ENCODE data around the gene AMZ1. TPM values are rescaled to one million over a fixed set of nuclear protein-coding genes. Genes with fewer than 3 reads are reported as not detected.

Gene AMZ1
- total RNA-seq, 2 experiments from 2014 or later: 0.11 to 0.14 TPM

DNA sequence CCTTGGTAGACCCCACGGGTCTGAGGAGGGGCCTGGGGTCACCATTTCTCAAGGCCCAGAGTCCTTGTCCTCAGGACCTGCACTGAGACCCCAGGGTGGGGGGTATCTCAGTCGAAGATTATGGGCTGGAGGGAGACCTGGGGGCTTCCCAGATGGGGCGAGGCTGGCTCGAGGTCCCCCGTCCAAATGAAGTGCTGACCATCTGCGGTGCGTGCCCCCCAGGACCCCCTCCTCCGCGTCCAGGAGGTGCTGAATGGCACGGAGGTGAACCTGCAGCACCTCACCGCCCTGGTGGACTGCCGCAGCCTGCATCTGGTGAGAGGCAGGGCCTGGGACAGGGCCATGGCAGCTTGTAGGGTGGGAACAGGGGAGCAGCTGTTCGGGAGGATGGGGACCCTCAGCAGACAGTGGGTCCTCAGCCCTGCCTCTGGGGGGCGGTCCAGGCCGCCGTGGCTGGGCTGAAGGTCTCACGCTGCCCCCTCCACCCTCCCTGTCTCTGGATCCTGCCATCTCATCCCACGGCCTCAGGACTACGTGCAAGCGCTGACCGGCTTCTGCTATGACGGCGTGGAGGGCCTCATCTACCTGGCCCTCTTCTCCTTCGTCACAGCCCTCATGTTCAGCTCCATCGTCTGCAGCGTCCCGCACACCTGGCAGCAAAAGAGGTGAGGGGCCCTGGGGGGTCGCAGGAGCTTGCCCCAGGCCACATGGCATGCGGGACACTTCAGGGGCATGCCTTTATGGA is 32.0 kb upstream of the AMZ1 start:
- peaks cover 3% of the 10 kb centered on the region for H3K36me3 Mint-ChIP-seq (ENCODE audit: low read depth)
- H3K27me3 Mint-ChIP-seq: no peaks in the 10 kb centered on the region
- H3K4me1 Mint-ChIP-seq (ENCODE audit: low read depth): no peaks in the 10 kb centered on the region
- H3K9me3 Mint-ChIP-seq: no peaks in the 10 kb centered on the region
- DNase-seq (no peak), ATAC-seq (no peak)
- intact Hi-C loops (cut with micrococcal nuclease): no loop called here
- H3K4me3 Mint-ChIP-seq: no peak overlapping the region
- no peak overlapping the region for H3K27ac Mint-ChIP-seq
- CTCF ChIA-PET: interaction anchor here (2.2 kb wide), 1 partner anchor 15 kb away, joined by 10 read pairs; no protein-coding TSS in a partner anchor
- POLR2A ChIA-PET: interaction anchor here (1.2 kb wide), 1 partner anchor 12 kb away, joined by 3 read pairs; no protein-coding TSS in a partner anchor
- TF ChIP-seq, protein P1, sequence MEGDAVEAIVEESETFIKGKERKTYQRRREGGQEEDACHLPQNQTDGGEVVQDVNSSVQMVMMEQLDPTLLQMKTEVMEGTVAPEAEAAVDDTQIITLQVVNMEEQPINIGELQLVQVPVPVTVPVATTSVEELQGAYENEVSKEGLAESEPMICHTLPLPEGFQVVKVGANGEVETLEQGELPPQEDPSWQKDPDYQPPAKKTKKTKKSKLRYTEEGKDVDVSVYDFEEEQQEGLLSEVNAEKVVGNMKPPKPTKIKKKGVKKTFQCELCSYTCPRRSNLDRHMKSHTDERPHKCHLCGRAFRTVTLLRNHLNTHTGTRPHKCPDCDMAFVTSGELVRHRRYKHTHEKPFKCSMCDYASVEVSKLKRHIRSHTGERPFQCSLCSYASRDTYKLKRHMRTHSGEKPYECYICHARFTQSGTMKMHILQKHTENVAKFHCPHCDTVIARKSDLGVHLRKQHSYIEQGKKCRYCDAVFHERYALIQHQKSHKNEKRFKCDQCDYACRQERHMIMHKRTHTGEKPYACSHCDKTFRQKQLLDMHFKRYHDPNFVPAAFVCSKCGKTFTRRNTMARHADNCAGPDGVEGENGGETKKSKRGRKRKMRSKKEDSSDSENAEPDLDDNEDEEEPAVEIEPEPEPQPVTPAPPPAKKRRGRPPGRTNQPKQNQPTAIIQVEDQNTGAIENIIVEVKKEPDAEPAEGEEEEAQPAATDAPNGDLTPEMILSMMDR (IDR thresholded peaks at IDR 0.05): no peak

DNA sequence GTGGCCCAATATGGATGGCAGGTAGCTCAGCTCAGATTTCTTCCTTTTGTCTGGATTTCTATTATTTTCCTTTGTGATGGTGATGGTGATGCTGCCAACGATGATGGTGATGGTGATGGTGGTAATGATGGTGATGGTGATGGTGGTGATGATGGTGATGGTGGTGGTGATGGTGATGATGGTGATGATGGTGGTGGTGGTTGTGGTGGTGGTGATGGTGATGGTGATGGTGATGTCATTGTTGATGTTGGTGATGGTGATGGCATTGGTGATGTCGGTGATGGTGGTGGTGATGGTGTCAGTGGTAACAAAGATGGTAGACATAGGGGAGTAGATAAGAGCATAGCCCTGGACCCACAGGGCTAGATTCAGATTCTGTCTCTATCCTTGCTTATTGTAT is 30.8 kb upstream of the AMZ1 start:
- no peaks in the 10 kb centered on the region for H3K4me1 Mint-ChIP-seq (ENCODE audit: low read depth)
- TF ChIP-seq, protein P1 (IDR thresholded peaks at IDR 0.05): no peak
- no peak for DNase-seq
- CTCF ChIA-PET: interaction anchor here (1.5 to 2.2 kb wide), 2 partner anchors 14 to 55 kb away, joined by 3 to 10 read pairs; no protein-coding TSS in a partner anchor
- no peak overlapping the region for H3K27ac Mint-ChIP-seq
- no peaks in the 10 kb centered on the region for H3K9me3 Mint-ChIP-seq
- H3K36me3 Mint-ChIP-seq (ENCODE audit: low read depth): peaks cover 3% of the 10 kb centered on the region
- no peak overlapping the region for H3K4me3 Mint-ChIP-seq
- intact Hi-C loops (cut with micrococcal nuclease): no loop called here
- no peak for ATAC-seq
- POLR2A ChIA-PET: interaction anchor here (1.2 kb wide), 1 partner anchor 11 kb away, joined by 3 read pairs; no protein-coding TSS in a partner anchor
- H3K27me3 Mint-ChIP-seq: no peaks in the 10 kb centered on the region

DNA sequence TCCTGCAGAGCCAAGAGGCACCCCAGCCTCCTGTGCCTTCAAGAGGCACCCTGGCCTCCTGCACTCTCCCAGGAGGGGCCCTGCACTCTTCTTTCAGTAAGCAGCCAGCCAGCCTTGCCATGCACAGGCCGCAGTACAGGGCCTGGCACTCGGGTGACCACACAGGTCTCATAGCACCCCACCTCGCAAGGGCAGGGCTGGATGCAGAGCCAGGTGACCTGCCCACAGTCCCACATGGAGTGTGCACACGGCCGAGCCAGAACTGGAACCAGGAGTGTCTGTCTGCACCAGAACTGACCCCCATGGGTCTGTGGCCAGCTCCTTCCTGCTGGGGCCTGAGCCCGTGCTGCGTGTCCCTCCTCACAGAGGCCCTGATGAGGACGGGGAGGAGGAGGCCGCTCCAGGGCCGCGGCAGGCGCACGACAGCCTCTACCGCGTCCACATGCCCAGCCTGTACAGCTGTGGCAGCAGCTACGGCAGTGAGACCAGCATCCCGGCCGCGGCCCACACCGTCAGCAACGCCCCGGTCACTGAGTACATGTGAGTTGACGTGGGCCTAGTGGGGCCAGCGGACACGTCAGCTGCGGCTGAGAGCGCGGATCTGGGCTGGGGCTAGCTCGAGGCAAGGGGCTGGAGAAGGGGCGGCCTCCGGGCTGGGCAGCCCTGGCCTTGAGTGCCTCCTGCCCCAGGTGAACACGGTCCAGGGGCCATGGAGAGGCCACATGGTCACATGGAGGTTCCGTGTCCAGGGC is 29.9 kb upstream of the AMZ1 start:
- intact Hi-C loops (cut with micrococcal nuclease): no loop called here
- no peaks in the 10 kb centered on the region for H3K9me3 Mint-ChIP-seq
- H3K4me1 Mint-ChIP-seq (ENCODE audit: low read depth): no peaks in the 10 kb centered on the region
- no peaks in the 10 kb centered on the region for H3K27me3 Mint-ChIP-seq
- DNase-seq (no peak), ATAC-seq (no peak)
- H3K27ac Mint-ChIP-seq: no peak overlapping the region
- peaks cover 3% of the 10 kb centered on the region for H3K36me3 Mint-ChIP-seq (ENCODE audit: low read depth)
- ChIA-PET CTCF (interaction anchor here (1.2 to 1.5 kb wide), 2 partner anchors 12 to 54 kb away, joined by 3 read pairs; no protein-coding TSS in a partner anchor), POLR2A (interaction anchor here (0.8 kb wide), 1 partner anchor 23 kb away, joined by 3 read pairs; no protein-coding TSS in a partner anchor)
- H3K4me3 Mint-ChIP-seq: no peak overlapping the region
- TF ChIP-seq, protein P1 (IDR thresholded peaks at IDR 0.05): no peak

DNA sequence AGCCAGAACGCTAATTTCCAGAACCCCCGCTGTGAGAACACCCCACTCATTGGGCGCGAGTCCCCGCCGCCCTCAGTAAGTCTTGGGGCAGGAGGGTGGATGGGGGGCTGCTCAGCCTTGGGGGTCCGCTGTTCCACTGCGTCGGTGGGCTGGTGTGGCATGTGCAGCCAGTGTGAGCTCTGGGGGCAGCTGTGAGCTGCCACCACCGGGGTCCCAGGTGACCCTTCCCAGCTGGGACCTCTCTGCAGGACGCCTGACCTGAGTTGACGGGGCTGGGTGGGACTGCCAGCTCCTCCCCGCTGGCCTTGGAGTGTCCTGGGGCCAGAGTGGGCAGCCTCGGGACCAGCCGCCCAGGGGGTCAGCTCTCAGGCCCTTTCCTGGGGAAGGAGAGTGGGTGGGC is 29.1 kb upstream of the AMZ1 start:
- CTCF ChIA-PET: interaction anchor here (1.2 kb wide), 1 partner anchor 12 kb away, joined by 3 read pairs; no protein-coding TSS in a partner anchor
- POLR2A ChIA-PET: interaction anchor here (0.8 to 1.4 kb wide), 2 partner anchors 22 to 24 kb away, joined by 3 to 5 read pairs; no protein-coding TSS in a partner anchor

More for the DNA sequence above, 29.1 kb upstream of the AMZ1 start:
- no peak overlapping the region for H3K27ac Mint-ChIP-seq
- no peak for DNase-seq
- no peaks in the 10 kb centered on the region for H3K4me1 Mint-ChIP-seq (ENCODE audit: low read depth)
- H3K9me3 Mint-ChIP-seq: no peaks in the 10 kb centered on the region
- ATAC-seq: no peak
- TF ChIP-seq, protein P1 (IDR thresholded peaks at IDR 0.05): no peak
- no peaks in the 10 kb centered on the region for H3K27me3 Mint-ChIP-seq
- H3K36me3 Mint-ChIP-seq (ENCODE audit: low read depth): peaks cover 3% of the 10 kb centered on the region
- no peak overlapping the region for H3K4me3 Mint-ChIP-seq
- intact Hi-C loops (cut with micrococcal nuclease): no loop called here
